Ascending aorta (tissue), 2 donors: Measurements from ENCODE around the gene MGAT3. TPM values are rescaled to one million over a fixed set of nuclear protein-coding genes. Genes with fewer than 3 reads are reported as not detected.
"Not testable (repeated sequence)": the region's sequence is repeated elsewhere in the genome, so short reads cannot be mapped to it uniquely, and the experiment has no call there.

Source experiments
- DNase-seq, 2 donors: peaks; one replicate each; pipeline ENCODE4 v3.0.0-alpha.2; 2019; ENCODE audit warnings: low spot score in 2 of 2
- H3K27ac ChIP-seq, 2 donors: fragments of 200-600 bp; sonication (generic); one replicate each; pipeline ENCODE4 v1.5.1; 2016 to 2017; ENCODE audit warnings: mild to moderate bottlenecking in 1 of 2
- H3K27me3 ChIP-seq: fragments of 200-600 bp; sonication (generic); one replicate; pipeline ENCODE4 v1.5.1; 2017
- H3K36me3 ChIP-seq, 2 donors: fragments of 200-600 bp; sonication (generic); one replicate each; pipeline ENCODE4 v1.5.1; 2016
- H3K4me1 ChIP-seq, 2 donors: fragments of 200-600 bp; sonication (generic); one replicate each; pipeline ENCODE4 v1.5.1; 2016 to 2017; ENCODE audit warnings: mild to moderate bottlenecking in 1 of 2
- H3K4me3 ChIP-seq, 2 donors: fragments of 200-600 bp; sonication (generic); one replicate each; pipeline ENCODE4 v1.5.1; 2016 to 2017; ENCODE audit warnings: mild to moderate bottlenecking in 1 of 2
- H3K9me3 ChIP-seq, 2 donors: fragments of 200-600 bp; sonication (generic); one replicate each; pipeline ENCODE4 v1.5.1; 2016
- intact Hi-C: fragments of 100-400 bp; cut with DNase I; formaldehyde crosslinking; loops from one replicate; pipeline ENCODE4 v1.15.1; 2023
- total RNA-seq: library from RNA; depleted of rRNA; stranded (reverse); fragments of >200 nt; gene quantifications from one replicate; pipeline ENCODE4 v1.1.0, GENCODE V29; 2016
- TF ChIP-seq, protein P1 (sequence below), 3 experiments: fragments of 200-600 bp in 2 of 3; fragments of 450-650 bp in 1 of 3; sonication (generic) in 2 of 3; IDR thresholded peaks; one replicate each; pipeline ENCODE4 v1.5.1; 2016 to 2019; ENCODE audit warnings: antibody characterized with exemption in 3 of 3, mild to moderate bottlenecking in 1 of 3, moderate library complexity in 1 of 3

Gene MGAT3, protein sequence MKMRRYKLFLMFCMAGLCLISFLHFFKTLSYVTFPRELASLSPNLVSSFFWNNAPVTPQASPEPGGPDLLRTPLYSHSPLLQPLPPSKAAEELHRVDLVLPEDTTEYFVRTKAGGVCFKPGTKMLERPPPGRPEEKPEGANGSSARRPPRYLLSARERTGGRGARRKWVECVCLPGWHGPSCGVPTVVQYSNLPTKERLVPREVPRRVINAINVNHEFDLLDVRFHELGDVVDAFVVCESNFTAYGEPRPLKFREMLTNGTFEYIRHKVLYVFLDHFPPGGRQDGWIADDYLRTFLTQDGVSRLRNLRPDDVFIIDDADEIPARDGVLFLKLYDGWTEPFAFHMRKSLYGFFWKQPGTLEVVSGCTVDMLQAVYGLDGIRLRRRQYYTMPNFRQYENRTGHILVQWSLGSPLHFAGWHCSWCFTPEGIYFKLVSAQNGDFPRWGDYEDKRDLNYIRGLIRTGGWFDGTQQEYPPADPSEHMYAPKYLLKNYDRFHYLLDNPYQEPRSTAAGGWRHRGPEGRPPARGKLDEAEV
- 9.8 TPM for total RNA-seq

DNA sequence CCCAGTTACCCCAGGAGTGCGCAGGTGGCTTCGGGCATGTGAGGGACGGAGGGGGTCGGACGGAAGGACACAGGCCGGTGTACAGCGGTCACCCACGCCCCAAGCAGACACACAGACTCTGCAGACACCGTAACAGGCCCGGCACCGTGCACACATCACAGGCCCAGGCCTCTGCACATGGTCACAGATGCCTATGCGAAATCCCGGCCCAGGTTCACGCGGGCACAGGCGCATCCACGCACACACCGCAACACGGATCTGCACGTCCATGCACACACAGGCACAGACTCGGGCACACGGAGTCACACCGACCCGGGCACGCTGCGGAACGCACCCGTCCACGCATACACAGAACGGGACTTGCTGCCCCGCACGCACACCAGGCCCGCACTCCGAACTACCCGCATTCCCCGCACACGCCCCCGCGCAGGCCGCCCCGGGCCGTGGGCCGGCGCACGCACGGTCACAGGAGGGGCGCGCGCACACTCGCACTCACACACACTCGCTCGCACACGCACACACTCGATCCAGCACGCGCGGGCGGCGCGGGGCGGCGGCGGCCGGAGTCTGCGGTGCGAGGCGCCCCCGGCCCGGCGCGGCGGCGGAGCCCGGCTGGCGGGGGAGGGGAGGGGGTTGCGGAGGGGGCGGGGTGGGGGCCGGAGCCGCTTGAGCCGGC lies at the start of gene MGAT3:
MGAT3 (plus strand) TSS at position 491 of the 676 bp plus-strand sequence. CDS start 30,336 bp downstream, outside the sequence.
- TF ChIP-seq, protein P1, sequence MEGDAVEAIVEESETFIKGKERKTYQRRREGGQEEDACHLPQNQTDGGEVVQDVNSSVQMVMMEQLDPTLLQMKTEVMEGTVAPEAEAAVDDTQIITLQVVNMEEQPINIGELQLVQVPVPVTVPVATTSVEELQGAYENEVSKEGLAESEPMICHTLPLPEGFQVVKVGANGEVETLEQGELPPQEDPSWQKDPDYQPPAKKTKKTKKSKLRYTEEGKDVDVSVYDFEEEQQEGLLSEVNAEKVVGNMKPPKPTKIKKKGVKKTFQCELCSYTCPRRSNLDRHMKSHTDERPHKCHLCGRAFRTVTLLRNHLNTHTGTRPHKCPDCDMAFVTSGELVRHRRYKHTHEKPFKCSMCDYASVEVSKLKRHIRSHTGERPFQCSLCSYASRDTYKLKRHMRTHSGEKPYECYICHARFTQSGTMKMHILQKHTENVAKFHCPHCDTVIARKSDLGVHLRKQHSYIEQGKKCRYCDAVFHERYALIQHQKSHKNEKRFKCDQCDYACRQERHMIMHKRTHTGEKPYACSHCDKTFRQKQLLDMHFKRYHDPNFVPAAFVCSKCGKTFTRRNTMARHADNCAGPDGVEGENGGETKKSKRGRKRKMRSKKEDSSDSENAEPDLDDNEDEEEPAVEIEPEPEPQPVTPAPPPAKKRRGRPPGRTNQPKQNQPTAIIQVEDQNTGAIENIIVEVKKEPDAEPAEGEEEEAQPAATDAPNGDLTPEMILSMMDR (IDR thresholded peaks at IDR 0.05): no peak

DNA sequence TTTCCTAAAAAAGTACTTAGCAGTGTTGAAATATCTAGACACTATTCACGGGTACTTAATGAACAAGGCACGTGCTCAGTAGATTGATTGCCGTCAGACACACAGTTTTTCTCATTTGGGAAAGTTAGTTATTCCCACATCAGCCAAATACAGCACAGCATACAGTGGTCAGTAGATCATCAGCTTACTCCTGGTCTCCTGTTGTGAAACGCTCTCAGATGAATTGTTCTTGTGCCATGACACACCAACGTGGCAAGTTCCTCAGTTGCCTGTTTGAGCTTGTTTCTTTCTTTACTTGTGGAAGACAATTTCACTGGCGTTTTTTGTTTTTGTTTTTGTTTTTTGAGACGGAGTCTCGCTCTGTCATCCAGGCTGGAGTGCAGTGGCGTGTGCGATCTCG lies 48.6 kb upstream of the MGAT3 start:
- intact Hi-C loops: no loop called here
- DNase-seq: no peak

More for the DNA sequence above, at the start of gene MGAT3:
- no peak for DNase-seq
- H3K9me3 ChIP-seq: no peaks in the 10 kb centered on the region
- intact Hi-C loops: no loop called here
- no peak within 1 kb of the TSS for H3K27ac ChIP-seq
- peak within 1 kb of the TSS; percentile 54 to 68 for H3K4me3 ChIP-seq
- H3K4me1 ChIP-seq: no peaks in the 10 kb centered on the region
- H3K36me3 ChIP-seq: no peaks in the 10 kb centered on the region
- peaks cover 8% of the 10 kb centered on the region for H3K27me3 ChIP-seq

DNA sequence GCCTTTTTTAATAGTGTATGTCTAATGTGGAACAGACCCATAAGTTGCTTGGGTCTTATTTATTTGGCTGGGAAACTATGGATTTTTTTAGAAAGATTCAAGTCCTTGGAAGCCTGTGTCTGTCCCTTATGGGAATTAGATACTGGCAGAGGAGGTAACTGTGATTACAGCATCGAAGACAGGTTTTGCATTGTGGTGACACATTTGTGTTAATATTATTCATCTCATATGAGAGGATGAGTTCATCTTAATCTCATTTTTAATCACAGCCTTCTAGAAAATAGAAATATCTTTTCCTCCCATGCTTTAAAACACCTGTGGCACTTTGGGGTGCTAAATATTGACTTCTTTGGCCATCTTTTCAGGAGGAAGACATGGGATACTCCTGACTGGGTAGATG lies 48.0 kb upstream of the MGAT3 start:
- TF ChIP-seq, protein P1 (IDR thresholded peaks at IDR 0.05): no peak
- peaks cover 0 to 14% of the 10 kb centered on the region in 2 donors for H3K4me1 ChIP-seq
- no peak overlapping the region for H3K4me3 ChIP-seq
- H3K27ac ChIP-seq: no peak overlapping the region
- no peaks in the 10 kb centered on the region for H3K9me3 ChIP-seq
- no peaks in the 10 kb centered on the region for H3K27me3 ChIP-seq
- H3K36me3 ChIP-seq: peaks cover 0 to 4% of the 10 kb centered on the region in 2 donors
- no peak for DNase-seq
- intact Hi-C loops: no loop called here

More for the DNA sequence above, 48.6 kb upstream of the MGAT3 start:
- H3K4me1 ChIP-seq: peaks cover 0 to 14% of the 10 kb centered on the region in 2 donors
- no peaks in the 10 kb centered on the region for H3K27me3 ChIP-seq
- H3K4me3 ChIP-seq: no peak overlapping the region
- TF ChIP-seq, protein P1 (IDR thresholded peaks at IDR 0.05): no peak
- H3K36me3 ChIP-seq: peaks cover 0 to 4% of the 10 kb centered on the region in 2 donors
- no peak overlapping the region for H3K27ac ChIP-seq
- H3K9me3 ChIP-seq: no peaks in the 10 kb centered on the region

DNA sequence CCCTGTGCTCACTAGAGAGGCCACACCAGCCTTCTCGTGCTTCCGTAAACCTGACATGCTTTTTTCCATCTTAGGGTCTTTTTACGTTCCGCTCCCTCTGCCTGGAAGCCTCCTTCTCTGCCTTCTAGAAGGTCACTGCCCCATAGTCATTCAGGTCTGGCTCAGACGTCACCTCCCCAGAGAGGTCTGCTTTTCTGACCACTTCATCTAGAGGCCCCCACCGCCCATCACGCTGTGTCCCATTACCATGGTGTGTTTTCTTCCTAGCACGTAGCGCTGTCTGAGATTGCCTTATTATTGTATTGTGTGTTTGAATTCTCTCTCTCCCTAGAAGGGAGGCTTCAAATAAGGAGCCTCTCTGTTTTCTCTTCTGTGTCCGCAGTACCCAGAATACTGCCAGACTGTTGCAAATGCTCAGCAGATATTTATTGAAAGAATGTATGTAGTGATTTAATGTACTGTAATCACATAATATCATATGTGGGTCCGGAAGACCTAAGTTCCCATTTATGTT lies 47.2 kb upstream of the MGAT3 start:
- peaks cover 0 to 12% of the 10 kb centered on the region in 2 donors for H3K4me1 ChIP-seq
- no peaks in the 10 kb centered on the region for H3K9me3 ChIP-seq
- H3K27ac ChIP-seq: no peak overlapping the region
- intact Hi-C loops: no loop called here
- TF ChIP-seq, protein P1 (IDR thresholded peaks at IDR 0.05): no peak
- H3K4me3 ChIP-seq: no peak overlapping the region
- no peaks in the 10 kb centered on the region for H3K27me3 ChIP-seq
- DNase-seq: no peak
- no peaks in the 10 kb centered on the region for H3K36me3 ChIP-seq

DNA sequence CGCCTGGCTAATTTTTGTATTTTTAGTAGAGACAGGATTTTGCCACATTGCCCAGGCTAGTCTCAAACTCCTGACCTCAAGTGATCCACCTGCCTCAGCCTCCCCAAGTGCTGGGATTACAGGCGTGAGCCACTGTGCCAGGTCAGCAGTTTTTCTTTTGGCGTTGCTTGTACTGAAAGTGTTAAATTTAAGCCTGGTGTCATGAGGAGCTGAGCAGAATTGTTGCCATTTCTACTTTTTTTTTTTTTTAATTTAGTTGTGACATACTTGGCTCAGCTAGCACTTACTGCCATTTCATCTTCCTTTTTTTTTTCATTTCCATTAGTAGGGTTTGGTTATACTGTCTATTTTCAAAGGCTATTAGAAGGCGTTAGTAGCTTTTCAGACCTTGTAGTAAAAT lies 46.5 kb upstream of the MGAT3 start:
- intact Hi-C loops: no loop called here
- Histone ChIP-seq H3K9me3 (no peaks in the 10 kb centered on the region), H3K36me3 (peaks cover 4 to 5% of the 10 kb centered on the region in 2 donors), H3K27ac (no peak overlapping the region), H3K27me3 (no peaks in the 10 kb centered on the region), H3K4me3 (no peak overlapping the region), H3K4me1 (peaks cover 0 to 5% of the 10 kb centered on the region in 2 donors)
- no peak for DNase-seq
- TF ChIP-seq, protein P1 (IDR thresholded peaks at IDR 0.05): no peak

DNA sequence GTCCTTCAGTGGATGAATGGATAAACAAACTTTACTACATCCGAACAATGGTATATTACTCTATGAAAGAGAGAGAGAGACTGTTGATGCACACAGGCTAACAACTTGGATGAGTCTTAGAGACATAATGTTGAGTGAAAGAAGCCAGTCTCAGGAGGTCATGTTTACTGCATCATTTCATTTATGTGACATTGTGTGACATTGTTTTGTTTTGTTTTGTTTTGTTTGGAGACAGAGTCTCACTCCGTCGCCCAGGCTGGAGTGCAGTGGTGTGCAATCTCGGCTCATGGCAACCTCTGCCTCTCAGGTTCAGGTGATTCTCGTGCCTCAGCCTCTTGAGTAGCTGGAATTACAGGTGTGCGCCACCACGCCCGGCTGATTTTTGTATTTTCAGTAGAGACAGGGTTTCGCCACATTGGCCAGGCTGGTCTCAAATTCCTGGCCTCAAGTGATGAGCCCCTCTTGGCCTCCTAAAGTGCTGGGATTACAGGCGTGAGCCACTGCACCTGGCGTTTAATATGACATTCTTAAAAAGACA lies 44.9 kb upstream of the MGAT3 start:
- H3K36me3 ChIP-seq: peaks cover 21% of the 10 kb centered on the region in 2 donors
- H3K4me1 ChIP-seq, H3K9me3 ChIP-seq, H3K27ac ChIP-seq, intact Hi-C loops, H3K27me3 ChIP-seq, DNase-seq, H3K4me3 ChIP-seq: not testable (repeated sequence)

DNA sequence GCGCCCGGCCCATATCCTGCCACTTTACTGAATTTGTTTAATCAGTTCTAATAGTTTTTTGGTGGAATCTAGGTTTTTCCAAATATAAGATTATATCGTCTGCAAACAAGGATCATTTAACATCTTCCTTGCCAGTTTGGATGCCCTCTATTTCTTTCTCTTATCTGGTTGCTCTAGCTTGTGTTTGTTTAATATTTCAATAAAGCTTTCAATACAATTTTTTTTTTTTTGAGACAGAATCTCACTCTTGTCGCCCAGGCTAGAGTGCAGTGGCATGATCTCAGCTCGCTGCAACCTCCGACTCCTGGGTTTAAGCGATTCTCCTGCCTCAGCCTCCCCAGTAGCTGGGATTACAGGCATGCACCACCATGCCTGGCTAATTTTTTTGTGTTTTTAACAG lies 43.6 kb upstream of the MGAT3 start:
- H3K27me3 ChIP-seq, H3K4me3 ChIP-seq, H3K27ac ChIP-seq, intact Hi-C loops, H3K9me3 ChIP-seq, DNase-seq, H3K4me1 ChIP-seq: not testable (repeated sequence)
- peaks cover 30 to 34% of the 10 kb centered on the region in 2 donors for H3K36me3 ChIP-seq
